Transverse colon (tissue), 3 donors: Measurements from ENCODE around the gene NDUFB7.

Experiments
- POLR2A ChIP-seq: fragments of 450-650 bp; IDR thresholded peaks from one replicate; pipeline ENCODE4 v1.6.1; 2016; ENCODE audit warnings: antibody characterized with exemption, mild to moderate bottlenecking, moderate library complexity
- TF ChIP-seq, protein P1 (sequence below), 5 experiments: fragments of 200-600 bp in 3 of 5; fragments of 450-650 bp in 2 of 5; sonication (generic) in 3 of 5; IDR thresholded peaks; 1 replicate in 2 of 5; 2 replicates in 3 of 5; pipeline ENCODE4 v1.5.1; 2016 to 2017; ENCODE audit warnings: antibody characterized with exemption in 5 of 5, inconsistent platforms in 3 of 5, mild to moderate bottlenecking in 2 of 5, moderate library complexity in 1 of 5

GRCh38 chr19:14582894-14583340 lies 11.1 kb upstream of the NDUFB7 start, which contains the start of gene CLEC17A:
- TF ChIP-seq, protein P1, sequence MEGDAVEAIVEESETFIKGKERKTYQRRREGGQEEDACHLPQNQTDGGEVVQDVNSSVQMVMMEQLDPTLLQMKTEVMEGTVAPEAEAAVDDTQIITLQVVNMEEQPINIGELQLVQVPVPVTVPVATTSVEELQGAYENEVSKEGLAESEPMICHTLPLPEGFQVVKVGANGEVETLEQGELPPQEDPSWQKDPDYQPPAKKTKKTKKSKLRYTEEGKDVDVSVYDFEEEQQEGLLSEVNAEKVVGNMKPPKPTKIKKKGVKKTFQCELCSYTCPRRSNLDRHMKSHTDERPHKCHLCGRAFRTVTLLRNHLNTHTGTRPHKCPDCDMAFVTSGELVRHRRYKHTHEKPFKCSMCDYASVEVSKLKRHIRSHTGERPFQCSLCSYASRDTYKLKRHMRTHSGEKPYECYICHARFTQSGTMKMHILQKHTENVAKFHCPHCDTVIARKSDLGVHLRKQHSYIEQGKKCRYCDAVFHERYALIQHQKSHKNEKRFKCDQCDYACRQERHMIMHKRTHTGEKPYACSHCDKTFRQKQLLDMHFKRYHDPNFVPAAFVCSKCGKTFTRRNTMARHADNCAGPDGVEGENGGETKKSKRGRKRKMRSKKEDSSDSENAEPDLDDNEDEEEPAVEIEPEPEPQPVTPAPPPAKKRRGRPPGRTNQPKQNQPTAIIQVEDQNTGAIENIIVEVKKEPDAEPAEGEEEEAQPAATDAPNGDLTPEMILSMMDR (IDR thresholded peaks at IDR 0.05): no peak
- no peak for TF ChIP-seq POLR2A
